ENCODE measurements around the gene STEAP2. TPM values are rescaled to one million over a fixed set of nuclear protein-coding genes. Genes with fewer than 3 reads are reported as not detected.

The STEAP2 gene
- polyA plus RNA-seq, 2 of the 4 experiments (the other 2 are of a cell fraction): 5.1 to 49.2 TPM

- TF ChIP-seq ELK1 (IDR thresholded peaks at IDR 0.05; ENCODE audit: low read depth, low read length): no peak
- no peak for TF ChIP-seq ZNF302 (CRISPR knock-in tag; IDR thresholded peaks at IDR 0.05)
Observed at GRCh38 chr7:90212149-90212495, 582 bp downstream of the STEAP2 start (continued).

GRCh38 chr7:90213521-90213920 lies 2.0 kb downstream of the STEAP2 start:
- peak overlapping the region; percentile 83; the same call in 1 of the 3 replicates for H3K4me2 ChIP-seq
- H3K9me3 ChIP-seq: no peaks in the 10 kb centered on the region
- ATAC-seq: no peak
- WGBS (ENCODE audit: missing lambda C conversion rate): 85% methylated on average over 2 of the region's 2 CpGs
- TF ChIP-seq CHD2 (IDR thresholded peaks at IDR 0.05; ENCODE audit: low read length, partially characterized antibody) (no peak), EHF (CRISPR knock-in tag; IDR thresholded peaks at IDR 0.05) (no peak), CBX8 (IDR thresholded peaks at IDR 0.05) (no peak), HOXB5 (CRISPR knock-in tag; IDR thresholded peaks at IDR 0.05) (no peak), ELK1 (IDR thresholded peaks at IDR 0.05; ENCODE audit: low read depth, low read length) (no peak), MAFK (IDR thresholded peaks at IDR 0.05; ENCODE audit: partially characterized antibody) (no peak)
- H3K4me1 ChIP-seq: peaks cover 13% of the 10 kb centered on the region; the same call in 1 of the 3 replicates
- H3K27ac ChIP-seq: no peak overlapping the region
- no peak for FAIRE-seq
- ChIA-PET POLR2A (no interaction called here), CTCF (interaction anchor here (0.7 to 1.5 kb wide), 4 partner anchors 15 to 133 kb away, joined by 3 to 5 read pairs (median 4); partner anchors contain the start of gene GTPBP10)
- DNase-seq (ENCODE audit: low read depth in 1 of 2, low spot score in 1 of 2): no peak
- no peak overlapping the region for H3K4me3 ChIP-seq

- FAIRE-seq (no peak), ATAC-seq (no peak), DNase-seq (ENCODE audit: low read depth in 1 of 2, low spot score in 1 of 2) (no peak)
- TF ChIP-seq ZSCAN20 (CRISPR knock-in tag; IDR thresholded peaks at IDR 0.05): no peak
- TF ChIP-seq PBX3 (IDR thresholded peaks at IDR 0.05): no peak
- no peak for TF ChIP-seq MYC (IDR thresholded peaks at IDR 0.05; ENCODE audit: borderline replicate concordance, low read length)
- no peak for TF ChIP-seq FOSB (CRISPR knock-in tag; IDR thresholded peaks at IDR 0.05)
- TF ChIP-seq E2F6 (IDR thresholded peaks at IDR 0.05; ENCODE audit: borderline replicate concordance, low read depth): no peak
- no peak for TF ChIP-seq MAZ (IDR thresholded peaks at IDR 0.05; ENCODE audit: borderline replicate concordance, low read depth, low read length)
- no peak for TF ChIP-seq EHF (CRISPR knock-in tag; IDR thresholded peaks at IDR 0.05)
- TF ChIP-seq NFE2L2 (conservative IDR thresholded peaks at IDR 0.05; ENCODE audit: low read length): no peak
- no peak for TF ChIP-seq ATOH8 (CRISPR knock-in tag; IDR thresholded peaks at IDR 0.05; ENCODE audit: low read depth)
- no peak for TF ChIP-seq BCL3 (IDR thresholded peaks at IDR 0.05)
- TF ChIP-seq ELK1 (IDR thresholded peaks at IDR 0.05; ENCODE audit: low read depth, low read length): no peak
- TF ChIP-seq CTCF (IDR thresholded peaks at IDR 0.05): no peak
- no peak for TF ChIP-seq RARB (CRISPR knock-in tag; IDR thresholded peaks at IDR 0.05)
- TF ChIP-seq POLR2A (IDR thresholded peaks at IDR 0.05; ENCODE audit: low read length): no peak
- no peak for TF ChIP-seq NR3C1 (IDR thresholded peaks at IDR 0.05)
- no peak for TF ChIP-seq HEYL (CRISPR knock-in tag; IDR thresholded peaks at IDR 0.05)
- no peak for TF ChIP-seq HES2 (IDR thresholded peaks at IDR 0.05)
- no peak overlapping the region for H3K27ac ChIP-seq
- CTCF ChIA-PET: interaction anchor here (1.1 kb wide), 1 partner anchor 17 kb away, joined by 3 read pairs; no protein-coding TSS in a partner anchor
- no peaks in the 10 kb centered on the region for H3K9me3 ChIP-seq
- H3K4me3 ChIP-seq: no peak overlapping the region
- H3K4me1 ChIP-seq: peaks cover 5% of the 10 kb centered on the region; the same call in 1 of the 3 replicates
- H3K4me2 ChIP-seq: no peak overlapping the region
- 91% methylated on average over 6 of the region's 6 CpGs for WGBS (ENCODE audit: missing lambda C conversion rate)
- POLR2A ChIA-PET: no interaction called here
Observed at GRCh38 chr7:90216080-90216674, 4.6 kb downstream of the STEAP2 start.
